ENCODE measurements around the gene POLR2H.

The POLR2H gene

GRCh38 chr3:184384342-184384741, 22.8 kb downstream of the POLR2H start:
- H3K4me3 ChIP-seq (ENCODE audit: low read length) = no peak overlapping the region
- H3K9me3 ChIP-seq (ENCODE audit: low read length) = no peaks in the 10 kb centered on the region
- H3K27me3 ChIP-seq (ENCODE audit: insufficient read depth, low read length) = peaks cover 4% of the 10 kb centered on the region
- no peak overlapping the region for H2AFZ ChIP-seq (ENCODE audit: low read depth, low read length)
- no peaks in the 10 kb centered on the region for H3K36me3 ChIP-seq (ENCODE audit: insufficient read depth, low read length)
- peaks cover 16% of the 10 kb centered on the region for H3K4me1 ChIP-seq (ENCODE audit: insufficient read depth, low read length)

GRCh38 chr3:184384856-184385422, 23.4 kb downstream of the POLR2H start:
- Histone ChIP-seq H3K4me3 (ENCODE audit: low read length) (no peak overlapping the region), H3K9me3 (ENCODE audit: low read length) (no peaks in the 10 kb centered on the region), H3K4me1 (ENCODE audit: insufficient read depth, low read length) (peaks cover 14% of the 10 kb centered on the region), H2AFZ (ENCODE audit: low read depth, low read length) (no peak overlapping the region), H3K36me3 (ENCODE audit: insufficient read depth, low read length) (no peaks in the 10 kb centered on the region), H3K27me3 (ENCODE audit: insufficient read depth, low read length) (peaks cover 4% of the 10 kb centered on the region)

GRCh38 chr3:184386047-184386806, 24.7 kb downstream of the POLR2H start:
- Histone ChIP-seq H3K36me3 (ENCODE audit: insufficient read depth, low read length) (no peaks in the 10 kb centered on the region), H3K4me1 (ENCODE audit: insufficient read depth, low read length) (peaks cover 6% of the 10 kb centered on the region), H3K27me3 (ENCODE audit: insufficient read depth, low read length) (no peaks in the 10 kb centered on the region), H2AFZ (ENCODE audit: low read depth, low read length) (no peak overlapping the region), H3K4me3 (ENCODE audit: low read length) (no peak overlapping the region), H3K9me3 (ENCODE audit: low read length) (no peaks in the 10 kb centered on the region)

GRCh38 chr3:184387174-184387714, 25.7 kb downstream of the POLR2H start:
- Histone ChIP-seq H3K36me3 (ENCODE audit: insufficient read depth, low read length) (no peaks in the 10 kb centered on the region), H2AFZ (ENCODE audit: low read depth, low read length) (no peak overlapping the region), H3K4me1 (ENCODE audit: insufficient read depth, low read length) (peaks cover 3% of the 10 kb centered on the region), H3K9me3 (ENCODE audit: low read length) (no peaks in the 10 kb centered on the region), H3K27me3 (ENCODE audit: insufficient read depth, low read length) (no peaks in the 10 kb centered on the region), H3K4me3 (ENCODE audit: low read length) (no peak overlapping the region)

GRCh38 chr3:184388164-184388935, 26.8 kb downstream of the POLR2H start:
- no peaks in the 10 kb centered on the region for H3K36me3 ChIP-seq (ENCODE audit: insufficient read depth, low read length)
- H3K4me1 ChIP-seq (ENCODE audit: insufficient read depth, low read length) = peaks cover 3% of the 10 kb centered on the region
- no peak overlapping the region for H3K4me3 ChIP-seq (ENCODE audit: low read length)
- no peaks in the 10 kb centered on the region for H3K27me3 ChIP-seq (ENCODE audit: insufficient read depth, low read length)
- no peak overlapping the region for H2AFZ ChIP-seq (ENCODE audit: low read depth, low read length)
- no peaks in the 10 kb centered on the region for H3K9me3 ChIP-seq (ENCODE audit: low read length)

- H3K4me3 ChIP-seq (ENCODE audit: low read length) = no peak overlapping the region
- peaks cover 3% of the 10 kb centered on the region for H3K4me1 ChIP-seq (ENCODE audit: insufficient read depth, low read length)
- H3K9me3 ChIP-seq (ENCODE audit: low read length) = no peaks in the 10 kb centered on the region
- H2AFZ ChIP-seq (ENCODE audit: low read depth, low read length) = no peak overlapping the region
- no peaks in the 10 kb centered on the region for H3K27me3 ChIP-seq (ENCODE audit: insufficient read depth, low read length)
- H3K36me3 ChIP-seq (ENCODE audit: insufficient read depth, low read length) = no peaks in the 10 kb centered on the region
Measured at GRCh38 chr3:184388936-184389230, 27.4 kb downstream of the POLR2H start.

GRCh38 chr3:184389384-184389783, 27.9 kb downstream of the POLR2H start:
- Histone ChIP-seq H3K9me3 (ENCODE audit: low read length) (no peaks in the 10 kb centered on the region), H3K27me3 (ENCODE audit: insufficient read depth, low read length) (no peaks in the 10 kb centered on the region), H2AFZ (ENCODE audit: low read depth, low read length) (no peak overlapping the region), H3K36me3 (ENCODE audit: insufficient read depth, low read length) (no peaks in the 10 kb centered on the region), H3K4me1 (ENCODE audit: insufficient read depth, low read length) (peaks cover 3% of the 10 kb centered on the region), H3K4me3 (ENCODE audit: low read length) (no peak overlapping the region)

GRCh38 chr3:184389935-184390528, 28.5 kb downstream of the POLR2H start:
- Histone ChIP-seq H3K4me3 (ENCODE audit: low read length) (no peak overlapping the region), H3K9me3 (ENCODE audit: low read length) (no peaks in the 10 kb centered on the region), H3K27me3 (ENCODE audit: insufficient read depth, low read length) (no peaks in the 10 kb centered on the region), H2AFZ (ENCODE audit: low read depth, low read length) (no peak overlapping the region), H3K4me1 (ENCODE audit: insufficient read depth, low read length) (peaks cover 3% of the 10 kb centered on the region), H3K36me3 (ENCODE audit: insufficient read depth, low read length) (no peaks in the 10 kb centered on the region)

- no peaks in the 10 kb centered on the region for H3K36me3 ChIP-seq (ENCODE audit: insufficient read depth, low read length)
- H3K4me3 ChIP-seq (ENCODE audit: low read length) = no peak overlapping the region
- no peak overlapping the region for H2AFZ ChIP-seq (ENCODE audit: low read depth, low read length)
- H3K27me3 ChIP-seq (ENCODE audit: insufficient read depth, low read length) = no peaks in the 10 kb centered on the region
- H3K4me1 ChIP-seq (ENCODE audit: insufficient read depth, low read length) = peaks cover 3% of the 10 kb centered on the region
- no peaks in the 10 kb centered on the region for H3K9me3 ChIP-seq (ENCODE audit: low read length)
Measured at GRCh38 chr3:184391266-184391665, 29.8 kb downstream of the POLR2H start.

- Histone ChIP-seq H3K9me3 (ENCODE audit: low read length) (no peaks in the 10 kb centered on the region), H3K27me3 (ENCODE audit: insufficient read depth, low read length) (no peaks in the 10 kb centered on the region), H2AFZ (ENCODE audit: low read depth, low read length) (no peak overlapping the region), H3K4me3 (ENCODE audit: low read length) (no peak overlapping the region), H3K36me3 (ENCODE audit: insufficient read depth, low read length) (no peaks in the 10 kb centered on the region), H3K4me1 (ENCODE audit: insufficient read depth, low read length) (no peaks in the 10 kb centered on the region)
Measured at GRCh38 chr3:184395320-184395660, 33.8 kb downstream of the POLR2H start.

GRCh38 chr3:184399410-184399809, 37.9 kb downstream of the POLR2H start:
- no peak overlapping the region for H2AFZ ChIP-seq (ENCODE audit: low read depth, low read length)
- no peak overlapping the region for H3K4me3 ChIP-seq (ENCODE audit: low read length)
- peaks cover 9% of the 10 kb centered on the region for H3K27me3 ChIP-seq (ENCODE audit: insufficient read depth, low read length)
- H3K36me3 ChIP-seq (ENCODE audit: insufficient read depth, low read length) = no peaks in the 10 kb centered on the region
- no peaks in the 10 kb centered on the region for H3K9me3 ChIP-seq (ENCODE audit: low read length)
- H3K4me1 ChIP-seq (ENCODE audit: insufficient read depth, low read length) = no peaks in the 10 kb centered on the region

GRCh38 chr3:184405075-184406030, 43.8 kb downstream of the POLR2H start:
- no peak overlapping the region for H2AFZ ChIP-seq (ENCODE audit: low read depth, low read length)
- peaks cover 1% of the 10 kb centered on the region for H3K9me3 ChIP-seq (ENCODE audit: low read length)
- peaks cover 18% of the 10 kb centered on the region for H3K27me3 ChIP-seq (ENCODE audit: insufficient read depth, low read length)
- H3K4me3 ChIP-seq (ENCODE audit: low read length) = no peak overlapping the region
- H3K36me3 ChIP-seq (ENCODE audit: insufficient read depth, low read length) = no peaks in the 10 kb centered on the region
- H3K4me1 ChIP-seq (ENCODE audit: insufficient read depth, low read length) = no peaks in the 10 kb centered on the region
